HepG2 (cell line): ENCODE data around the gene PHTF1. TPM values are rescaled to one million over a fixed set of nuclear protein-coding genes. Genes with fewer than 3 reads are reported as not detected.

ENCODE experiments used
- AGO2 ChIP-seq: fragments of 200-400 bp; formaldehyde crosslinking; optimal IDR thresholded peaks from 2 replicates; pipeline ENCODE3; 2017; ENCODE audit warnings: mild to moderate bottlenecking, low read depth, low read length, moderate library complexity
- EP300 ChIP-seq, 3 experiments: sonication (generic) in 1 of 3; formaldehyde crosslinking in 1 of 3; IDR thresholded peaks; 2 replicates each; pipeline versions ENCODE4 v1.5.1 to v1.6.1; 2011 to 2020; ENCODE audit warnings: low read depth in 2 of 3, low read length in 2 of 3, borderline replicate concordance in 1 of 3, improper control_type of control experiment in 1 of 3, mild to moderate bottlenecking in 1 of 3, missing genetic modification reagents in 1 of 3, moderate library complexity in 1 of 3
- KLF16 ChIP-seq, 2 experiments: sonication (generic) in 1 of 2; formaldehyde crosslinking in 1 of 2; IDR thresholded peaks; 2 replicates each; pipeline versions ENCODE4 v1.6.1 to v1.8.0; 2016 to 2023; ENCODE audit warnings: missing genetic modification reagents in 2 of 2, missing compliant biosample characterization in 1 of 2
- NCOA1 ChIP-seq: sonication (generic); formaldehyde crosslinking; IDR thresholded peaks from 2 replicates; pipeline ENCODE4 v1.9.0; 2021; ENCODE audit warnings: missing genetic modification reagents
- NFYB ChIP-seq: sonication (generic); formaldehyde crosslinking; IDR thresholded peaks from 2 replicates; pipeline ENCODE4 v1.4.0; 2020; ENCODE audit warnings: missing genetic modification reagents
- POLR2G ChIP-seq: fragments of 200-400 bp; formaldehyde crosslinking; IDR thresholded peaks from 2 replicates; pipeline ENCODE4 v1.6.1; 2018; ENCODE audit warnings: mild to moderate bottlenecking, low read depth, low read length, moderate library complexity
- PPARG ChIP-seq: conservative IDR thresholded peaks from 2 replicates; pipeline ENCODE4 v1.6.1; 2016; ENCODE audit warnings: missing biosample characterization, missing genetic modification reagents
- RXRB ChIP-seq: IDR thresholded peaks from 2 replicates; pipeline ENCODE4 v1.6.1; 2016; ENCODE audit warnings: borderline replicate concordance, missing genetic modification reagents, missing compliant biosample characterization
- SSRP1 ChIP-seq: IDR thresholded peaks from 2 replicates; pipeline ENCODE4 v1.6.1; 2016; ENCODE audit warnings: control low read depth
- TBX3 ChIP-seq: fragments of 450-650 bp; IDR thresholded peaks from 2 replicates; pipeline ENCODE4 v1.6.1; 2017; ENCODE audit warnings: antibody characterized with exemption, mild to moderate bottlenecking, inconsistent platforms, borderline replicate concordance
- TCF7L2 ChIP-seq: IDR thresholded peaks from 2 replicates; pipeline ENCODE4 v1.6.1; 2011; ENCODE audit warnings: mild to moderate bottlenecking, low read depth, low read length, moderate library complexity
- TOPORS ChIP-seq: sonication (generic); formaldehyde crosslinking; IDR thresholded peaks from 2 replicates; pipeline ENCODE4 v1.8.0; 2023; ENCODE audit warnings: mild to moderate bottlenecking, missing genetic modification reagents
- U2AF1 ChIP-seq: fragments of 200-400 bp; formaldehyde crosslinking; optimal IDR thresholded peaks from 2 replicates; pipeline ENCODE3; 2017; ENCODE audit warnings: mild to moderate bottlenecking, low read depth, low read length
- ZC3H13 ChIP-seq: sonication (generic); formaldehyde crosslinking; IDR thresholded peaks from 2 replicates; pipeline ENCODE4 v1.8.1; 2023; ENCODE audit warnings: mild to moderate bottlenecking, missing genetic modification reagents, moderate library complexity
- ZEB1 ChIP-seq: IDR thresholded peaks from 2 replicates; pipeline ENCODE4 v1.6.1; 2012; ENCODE audit warnings: mild to moderate bottlenecking, low read depth, inconsistent platforms; ENCODE audit not compliant: insufficient replicate concordance
- ZNF282 ChIP-seq: fragments of 450-650 bp; IDR thresholded peaks from 2 replicates; pipeline ENCODE4 v1.6.1; 2018; ENCODE audit not compliant: partially characterized antibody
- ZNF598 ChIP-seq: sonication (generic); formaldehyde crosslinking; IDR thresholded peaks from 2 replicates; pipeline ENCODE4 v1.5.1; 2020; ENCODE audit warnings: mild to moderate bottlenecking, missing genetic modification reagents, borderline replicate concordance
- ZNF605 ChIP-seq: sonication (generic); formaldehyde crosslinking; IDR thresholded peaks from 2 replicates; pipeline ENCODE4 v1.8.0; 2022; ENCODE audit warnings: mild to moderate bottlenecking, missing genetic modification reagents
- polyA plus RNA-seq, 8 experiments: library from polyadenylated mRNA; depleted of rRNA in 3 of 8; stranded (reverse) in 7 of 8; unstranded in 1 of 8; fragments of >200 nt; fragmentation: Illumina TruSeq in 4 of 8; extraction: Trizol in 4 of 8; gene quantifications; 2 replicates each; pipeline versions ENCODE4 v1.2.1 to v1.2.3, GENCODE V29; 2011 to 2016; ENCODE audit warnings: low read depth in 4 of 8, missing spikeins in 1 of 8, mixed read lengths in 1 of 8; ENCODE audit not compliant: insufficient read depth in 1 of 8
- total RNA-seq, 5 experiments: library from RNA; depleted of rRNA; stranded (reverse); fragments of >200 nt; fragmentation: Illumina TruSeq; extraction: Trizol; gene quantifications; 2 replicates each; pipeline ENCODE4 v1.2.3, GENCODE V29; 2016; ENCODE audit warnings: low read depth in 1 of 5
- TF ChIP-seq, protein P1 (sequence below): sonication (generic); formaldehyde crosslinking; conservative IDR thresholded peaks from 2 replicates; pipeline ENCODE4 v1.4.0; 2020; ENCODE audit warnings: mild to moderate bottlenecking, missing genetic modification reagents, moderate library complexity
- TF ChIP-seq, protein P2 (sequence below): IDR thresholded peaks from 2 replicates; pipeline ENCODE4 v1.6.1; 2016; ENCODE audit warnings: low read depth, missing genetic modification reagents, missing compliant biosample characterization
- TF ChIP-seq, protein P3 (sequence below): IDR thresholded peaks from 2 replicates; pipeline ENCODE4 v1.6.1; 2016; ENCODE audit warnings: missing compliant biosample characterization, missing genetic modification reagents, borderline replicate concordance

Gene PHTF1
- total and polyA plus RNA-seq, 2 of the 13 experiments (the other 11 are each of a cell fraction or from before 2014, with no cell fraction given): 5.0 to 19.7 TPM

DNA sequence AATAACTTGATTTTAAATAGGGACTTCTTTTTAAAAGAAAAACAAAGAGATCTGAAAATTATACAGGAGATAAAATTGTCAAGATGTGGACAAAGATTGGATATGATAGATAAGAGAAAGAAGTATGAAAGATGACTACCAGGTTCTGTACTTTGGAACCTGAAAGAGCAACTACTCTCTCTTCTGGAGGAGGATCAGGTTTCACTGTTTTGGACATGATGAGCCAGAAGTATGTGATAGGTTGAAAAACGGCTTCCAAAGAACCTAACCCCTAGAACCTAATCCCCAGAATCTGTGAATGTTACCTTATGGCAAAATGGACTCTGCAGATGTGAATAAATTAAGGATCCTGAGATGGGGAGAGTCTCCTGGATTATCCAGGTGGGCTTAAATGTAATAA is 26.8 kb upstream of the PHTF1 start (continued):
- 0 out of 4 replicates have a peak, but pooled peaks of 1 of the 2 experiments have one; percentile 9 for TF ChIP-seq EP300 (IDR thresholded peaks at IDR 0.05; ENCODE audit: low read depth in 2 of 2, low read length in 2 of 2)
- no peak for TF ChIP-seq EP300 (CRISPR knock-in tag; IDR thresholded peaks at IDR 0.05; ENCODE audit: borderline replicate concordance)
- TF ChIP-seq TOPORS: no peak
- no peak for TF ChIP-seq TCF7L2
- TF ChIP-seq NFYB: peak; percentile 41; the same call in 1 of the 2 replicates
- TF ChIP-seq ZEB1: no peak
- no peak for TF ChIP-seq POLR2G
- TF ChIP-seq ZNF605 (CRISPR knock-in tag): no peak
- TF ChIP-seq ZC3H13 (CRISPR knock-in tag): no peak
- no peak for TF ChIP-seq SSRP1
- TF ChIP-seq NCOA1 (CRISPR knock-in tag): no peak
- TF ChIP-seq ZNF598 (CRISPR knock-in tag): no peak
- no peak for TF ChIP-seq ZNF282
- 0 out of 2 replicates have a peak, but pooled peaks have one; percentile 10 for TF ChIP-seq PPARG (CRISPR knock-in tag)
- TF ChIP-seq TBX3: no peak
- 0 out of 2 replicates have a peak, but pooled peaks have one; percentile 9 for TF ChIP-seq RXRB (CRISPR knock-in tag)
- TF ChIP-seq, protein P1, sequence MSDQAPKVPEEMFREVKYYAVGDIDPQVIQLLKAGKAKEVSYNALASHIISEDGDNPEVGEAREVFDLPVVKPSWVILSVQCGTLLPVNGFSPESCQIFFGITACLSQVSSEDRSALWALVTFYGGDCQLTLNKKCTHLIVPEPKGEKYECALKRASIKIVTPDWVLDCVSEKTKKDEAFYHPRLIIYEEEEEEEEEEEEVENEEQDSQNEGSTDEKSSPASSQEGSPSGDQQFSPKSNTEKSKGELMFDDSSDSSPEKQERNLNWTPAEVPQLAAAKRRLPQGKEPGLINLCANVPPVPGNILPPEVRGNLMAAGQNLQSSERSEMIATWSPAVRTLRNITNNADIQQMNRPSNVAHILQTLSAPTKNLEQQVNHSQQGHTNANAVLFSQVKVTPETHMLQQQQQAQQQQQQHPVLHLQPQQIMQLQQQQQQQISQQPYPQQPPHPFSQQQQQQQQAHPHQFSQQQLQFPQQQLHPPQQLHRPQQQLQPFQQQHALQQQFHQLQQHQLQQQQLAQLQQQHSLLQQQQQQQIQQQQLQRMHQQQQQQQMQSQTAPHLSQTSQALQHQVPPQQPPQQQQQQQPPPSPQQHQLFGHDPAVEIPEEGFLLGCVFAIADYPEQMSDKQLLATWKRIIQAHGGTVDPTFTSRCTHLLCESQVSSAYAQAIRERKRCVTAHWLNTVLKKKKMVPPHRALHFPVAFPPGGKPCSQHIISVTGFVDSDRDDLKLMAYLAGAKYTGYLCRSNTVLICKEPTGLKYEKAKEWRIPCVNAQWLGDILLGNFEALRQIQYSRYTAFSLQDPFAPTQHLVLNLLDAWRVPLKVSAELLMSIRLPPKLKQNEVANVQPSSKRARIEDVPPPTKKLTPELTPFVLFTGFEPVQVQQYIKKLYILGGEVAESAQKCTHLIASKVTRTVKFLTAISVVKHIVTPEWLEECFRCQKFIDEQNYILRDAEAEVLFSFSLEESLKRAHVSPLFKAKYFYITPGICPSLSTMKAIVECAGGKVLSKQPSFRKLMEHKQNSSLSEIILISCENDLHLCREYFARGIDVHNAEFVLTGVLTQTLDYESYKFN: peak; percentile 55
- TF ChIP-seq, protein P2, sequence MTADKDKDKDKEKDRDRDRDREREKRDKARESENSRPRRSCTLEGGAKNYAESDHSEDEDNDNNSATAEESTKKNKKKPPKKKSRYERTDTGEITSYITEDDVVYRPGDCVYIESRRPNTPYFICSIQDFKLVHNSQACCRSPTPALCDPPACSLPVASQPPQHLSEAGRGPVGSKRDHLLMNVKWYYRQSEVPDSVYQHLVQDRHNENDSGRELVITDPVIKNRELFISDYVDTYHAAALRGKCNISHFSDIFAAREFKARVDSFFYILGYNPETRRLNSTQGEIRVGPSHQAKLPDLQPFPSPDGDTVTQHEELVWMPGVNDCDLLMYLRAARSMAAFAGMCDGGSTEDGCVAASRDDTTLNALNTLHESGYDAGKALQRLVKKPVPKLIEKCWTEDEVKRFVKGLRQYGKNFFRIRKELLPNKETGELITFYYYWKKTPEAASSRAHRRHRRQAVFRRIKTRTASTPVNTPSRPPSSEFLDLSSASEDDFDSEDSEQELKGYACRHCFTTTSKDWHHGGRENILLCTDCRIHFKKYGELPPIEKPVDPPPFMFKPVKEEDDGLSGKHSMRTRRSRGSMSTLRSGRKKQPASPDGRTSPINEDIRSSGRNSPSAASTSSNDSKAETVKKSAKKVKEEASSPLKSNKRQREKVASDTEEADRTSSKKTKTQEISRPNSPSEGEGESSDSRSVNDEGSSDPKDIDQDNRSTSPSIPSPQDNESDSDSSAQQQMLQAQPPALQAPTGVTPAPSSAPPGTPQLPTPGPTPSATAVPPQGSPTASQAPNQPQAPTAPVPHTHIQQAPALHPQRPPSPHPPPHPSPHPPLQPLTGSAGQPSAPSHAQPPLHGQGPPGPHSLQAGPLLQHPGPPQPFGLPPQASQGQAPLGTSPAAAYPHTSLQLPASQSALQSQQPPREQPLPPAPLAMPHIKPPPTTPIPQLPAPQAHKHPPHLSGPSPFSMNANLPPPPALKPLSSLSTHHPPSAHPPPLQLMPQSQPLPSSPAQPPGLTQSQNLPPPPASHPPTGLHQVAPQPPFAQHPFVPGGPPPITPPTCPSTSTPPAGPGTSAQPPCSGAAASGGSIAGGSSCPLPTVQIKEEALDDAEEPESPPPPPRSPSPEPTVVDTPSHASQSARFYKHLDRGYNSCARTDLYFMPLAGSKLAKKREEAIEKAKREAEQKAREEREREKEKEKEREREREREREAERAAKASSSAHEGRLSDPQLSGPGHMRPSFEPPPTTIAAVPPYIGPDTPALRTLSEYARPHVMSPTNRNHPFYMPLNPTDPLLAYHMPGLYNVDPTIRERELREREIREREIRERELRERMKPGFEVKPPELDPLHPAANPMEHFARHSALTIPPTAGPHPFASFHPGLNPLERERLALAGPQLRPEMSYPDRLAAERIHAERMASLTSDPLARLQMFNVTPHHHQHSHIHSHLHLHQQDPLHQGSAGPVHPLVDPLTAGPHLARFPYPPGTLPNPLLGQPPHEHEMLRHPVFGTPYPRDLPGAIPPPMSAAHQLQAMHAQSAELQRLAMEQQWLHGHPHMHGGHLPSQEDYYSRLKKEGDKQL (CRISPR knock-in tag): no peak
- TF ChIP-seq U2AF1: no peak
- TF ChIP-seq KLF16 (CRISPR knock-in tag; IDR thresholded peaks at IDR 0.05): no peak
- TF ChIP-seq, protein P3, sequence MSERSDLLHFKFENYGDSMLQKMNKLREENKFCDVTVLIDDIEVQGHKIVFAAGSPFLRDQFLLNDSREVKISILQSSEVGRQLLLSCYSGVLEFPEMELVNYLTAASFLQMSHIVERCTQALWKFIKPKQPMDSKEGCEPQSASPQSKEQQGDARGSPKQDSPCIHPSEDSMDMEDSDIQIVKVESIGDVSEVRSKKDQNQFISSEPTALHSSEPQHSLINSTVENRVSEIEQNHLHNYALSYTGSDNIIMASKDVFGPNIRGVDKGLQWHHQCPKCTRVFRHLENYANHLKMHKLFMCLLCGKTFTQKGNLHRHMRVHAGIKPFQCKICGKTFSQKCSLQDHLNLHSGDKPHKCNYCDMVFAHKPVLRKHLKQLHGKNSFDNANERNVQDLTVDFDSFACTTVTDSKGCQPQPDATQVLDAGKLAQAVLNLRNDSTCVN (CRISPR knock-in tag): peak; percentile 96
- no peak for TF ChIP-seq AGO2
